CD8-positive, alpha-beta memory T cell (primary cell): ENCODE measurements around the gene ALDH1L1. TPM values are rescaled to one million over a fixed set of nuclear protein-coding genes. Genes with fewer than 3 reads are reported as not detected.

Source experiments
- CTCF ChIA-PET: fragments of 350-600 bp; sonication (Branson Sonifier 250); formaldehyde crosslinking; loops from one replicate; lab custom pipeline; 2021; ENCODE audit warnings: antibody characterized with exemption; lab: Charles Lee
- POLR2A ChIA-PET: fragments of 350-600 bp; sonication (Branson Sonifier 250); formaldehyde crosslinking; loops from one replicate; lab custom pipeline; 2021; ENCODE audit warnings: antibody characterized with exemption; lab: Charles Lee
- DNase-seq, 5 donors: peaks; one replicate each; pipeline versions ENCODE4 v3.0.0 to v3.0.0-alpha.2; 2020 to 2022; ENCODE audit warnings: mixed read lengths in 1 of 5
- H3K27ac ChIP-seq: one replicate; pipeline ENCODE4 v1.7.0; 2013; ENCODE audit warnings: low read depth, mild to moderate bottlenecking, low read length, moderate library complexity
- H3K27me3 ChIP-seq: 2 replicates; pipeline ENCODE4 v1.7.0; 2013; ENCODE audit warnings: low read length, mild to moderate bottlenecking; ENCODE audit not compliant: insufficient read depth, poor library complexity, severe bottlenecking
- H3K36me3 ChIP-seq: 2 replicates; pipeline ENCODE4 v1.7.0; 2013; ENCODE audit warnings: mild to moderate bottlenecking, low read length, moderate library complexity; ENCODE audit not compliant: insufficient read depth
- H3K4me1 ChIP-seq: 2 replicates; pipeline ENCODE4 v1.7.0; 2013; ENCODE audit warnings: mild to moderate bottlenecking, low read length, moderate library complexity; ENCODE audit not compliant: insufficient read depth
- H3K4me3 ChIP-seq: 2 replicates; pipeline ENCODE4 v1.7.0; 2013; ENCODE audit warnings: mild to moderate bottlenecking, low read length
- H3K9me3 ChIP-seq: 2 replicates; pipeline ENCODE4 v1.7.0; 2013; ENCODE audit warnings: mild to moderate bottlenecking, low read length
- H3K27ac Mint-ChIP-seq, 8 donors: one replicate each; pipeline ENCODE4 v1.8.0; 2020 to 2021; ENCODE audit warnings: mixed read lengths in 8 of 8, mild to moderate bottlenecking in 6 of 8, inconsistent platforms in 3 of 8, moderate library complexity in 3 of 8
- H3K27me3 Mint-ChIP-seq, 2 donors: one replicate each; pipeline ENCODE4 v1.8.0; 2020 to 2021; ENCODE audit warnings: mixed read lengths in 2 of 2, mild to moderate bottlenecking in 1 of 2, moderate library complexity in 1 of 2
- H3K36me3 Mint-ChIP-seq, 3 donors: one replicate each; pipeline ENCODE4 v1.8.0; 2020 to 2021; ENCODE audit warnings: mixed read lengths in 3 of 3, inconsistent platforms in 1 of 3, mild to moderate bottlenecking in 1 of 3
- H3K4me1 Mint-ChIP-seq, 3 donors: one replicate each; pipeline ENCODE4 v1.8.0; 2020 to 2021; ENCODE audit warnings: mixed read lengths in 3 of 3, inconsistent platforms in 1 of 3, mild to moderate bottlenecking in 1 of 3
- H3K4me3 Mint-ChIP-seq, 7 donors: one replicate each; pipeline ENCODE4 v1.8.0; 2020 to 2021; ENCODE audit warnings: mixed read lengths in 7 of 7, mild to moderate bottlenecking in 6 of 7, moderate library complexity in 4 of 7, inconsistent platforms in 2 of 7
- H3K9me3 Mint-ChIP-seq, 5 donors: one replicate each; pipeline ENCODE4 v1.8.0; 2020 to 2022; ENCODE audit warnings: mixed read lengths in 5 of 5, mild to moderate bottlenecking in 3 of 5, moderate library complexity in 2 of 5, inconsistent platforms in 1 of 5
- polyA plus RNA-seq: library from polyadenylated mRNA; unstranded; fragments of 300-500 nt; fragmentation: Illumina TruSeq; gene quantifications from one replicate; pipeline ENCODE4 v1.2.3, GENCODE V29; 2021
- total RNA-seq, 2 experiments: library from RNA; stranded (reverse); gene quantifications; one replicate each; pipeline ENCODE4 v1.2.3, GENCODE V29; 2021

Gene ALDH1L1
- total and polyA plus RNA-seq, 3 experiments from 2014 or later: not detected

DNA sequence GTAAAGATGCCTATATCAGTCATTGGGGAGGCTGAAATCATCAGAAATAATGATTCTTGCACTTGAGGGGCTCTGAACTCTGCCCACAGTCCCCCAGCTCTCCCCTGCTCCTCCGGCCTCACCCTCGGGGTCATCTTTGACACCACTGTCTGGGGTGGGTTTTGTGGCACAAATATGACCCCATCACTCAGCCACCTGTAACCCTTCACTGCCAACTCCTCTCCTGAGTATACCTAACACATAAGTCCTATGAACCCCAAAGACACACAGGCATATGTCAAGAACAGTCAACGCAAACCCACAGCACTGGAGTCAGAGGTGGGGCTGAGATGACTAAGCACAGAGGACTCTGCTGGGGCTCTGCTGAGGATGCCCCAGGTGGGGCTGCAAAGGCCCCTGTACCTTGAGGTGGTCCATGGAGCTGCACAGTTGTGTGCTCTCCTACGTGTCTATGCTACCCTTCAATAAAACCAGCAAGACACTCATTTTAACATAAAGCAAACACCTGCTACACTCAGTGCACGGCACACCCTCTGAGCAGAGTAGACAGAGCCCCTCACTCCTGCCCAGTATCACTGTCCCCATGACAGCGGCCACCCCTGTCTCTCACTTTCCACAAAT lies 126.3 kb downstream of the ALDH1L1 start:
- H3K4me1 Mint-ChIP-seq: peaks cover 10 to 21% (median 17%) of the 10 kb centered on the region in 3 donors
- peak overlapping the region in 2 of 7 donors; percentile 4 to 28 for H3K4me3 Mint-ChIP-seq
- no peaks in the 10 kb centered on the region for H3K9me3 Mint-ChIP-seq
- Histone ChIP-seq H3K4me3 (no peak overlapping the region), H3K9me3 (no peaks in the 10 kb centered on the region), H3K27ac (no peak overlapping the region), H3K36me3 (no peaks in the 10 kb centered on the region), H3K27me3 (no peaks in the 10 kb centered on the region), H3K4me1 (no peaks in the 10 kb centered on the region)
- POLR2A ChIA-PET: no interaction called here
- no peak for DNase-seq
- peaks cover 0 to 22% (median 7%) of the 10 kb centered on the region in 3 donors for H3K36me3 Mint-ChIP-seq
- no peaks in the 10 kb centered on the region for H3K27me3 Mint-ChIP-seq
- CTCF ChIA-PET: no interaction called here
- peak overlapping the region in 4 of 8 donors; percentile 4 to 75 (median 18) for H3K27ac Mint-ChIP-seq

Other genes with a start within 250 kb of the ALDH1L1 start
- gene ROPN1B, start 211.4 kb downstream of the ALDH1L1 start, total RNA-seq: not detected
- gene ROPN1B, start 211.4 kb downstream of the ALDH1L1 start, polyA plus RNA-seq: not detected
- gene SLC41A3, start 96.5 kb downstream of the ALDH1L1 start, total RNA-seq: 10 to 100 TPM; 25.8 TPM
- gene SLC41A3, start 96.5 kb downstream of the ALDH1L1 start, polyA plus RNA-seq: 28.0 TPM
- gene KLF15, start 176.8 kb upstream of the ALDH1L1 start, total RNA-seq: under 1 TPM; 0.11 to 0.18 TPM
- gene KLF15, start 176.8 kb upstream of the ALDH1L1 start, polyA plus RNA-seq: not detected
- gene CFAP100, start 214.3 kb upstream of the ALDH1L1 start, total RNA-seq: not detected
- gene CFAP100, start 214.3 kb upstream of the ALDH1L1 start, polyA plus RNA-seq: not detected